ENCODE data around the gene CAD. TPM values are rescaled to one million over a fixed set of nuclear protein-coding genes. Genes with fewer than 3 reads are reported as not detected.
"Not testable (repeated sequence)": the region's sequence is repeated elsewhere in the genome, so short reads cannot be mapped to it uniquely, and the experiment has no call there.

Gene CAD
- total RNA-seq, 1 donor from 2014 or later: 28.2 TPM

GRCh38 chr2:27272537-27273522, 55.7 kb downstream of the CAD start:
- not testable (repeated sequence) for H3K36me3 ChIP-seq (ENCODE audit: control insufficient read depth in 3 of 3, insufficient read depth in 3 of 3, low read length in 3 of 3); H3K9ac ChIP-seq (ENCODE audit: low read depth in 1 of 3, low read length in 3 of 3); H3K27ac ChIP-seq (ENCODE audit: low read depth, low read length); H3K4me1 ChIP-seq (ENCODE audit: control insufficient read depth in 3 of 3, insufficient read depth in 3 of 3, low read length in 3 of 3); H3K9me3 ChIP-seq (ENCODE audit: control insufficient read depth in 3 of 3, low read length in 3 of 3); H3K4me3 ChIP-seq (ENCODE audit: low read length in 3 of 3)
- H3K27me3 ChIP-seq (ENCODE audit: control insufficient read depth in 3 of 3, insufficient read depth in 3 of 3, low read length in 3 of 3): peaks cover 3 to 12% (median 9%) of the 10 kb centered on the region in 3 donors

GRCh38 chr2:27275211-27276150, 58.3 kb downstream of the CAD start, which contains the start of gene DNAJC5G:
DNAJC5G (plus strand) TSS chr2:27275433; CDS start chr2:27276729, 1,296 bp downstream.
- Histone ChIP-seq H3K27me3 (ENCODE audit: control insufficient read depth in 3 of 3, insufficient read depth in 3 of 3, low read length in 3 of 3) (peaks cover 0 to 12% (median 4%) of the 10 kb centered on the region in 3 donors), H3K4me1 (ENCODE audit: control insufficient read depth in 3 of 3, insufficient read depth in 3 of 3, low read length in 3 of 3) (peaks cover 5 to 8% (median 5%) of the 10 kb centered on the region in 3 donors), H3K36me3 (ENCODE audit: control insufficient read depth in 3 of 3, insufficient read depth in 3 of 3, low read length in 3 of 3) (no peaks in the 10 kb centered on the region), H3K4me3 (ENCODE audit: low read length in 3 of 3) (no peak within 1 kb of the TSS), H3K9ac (ENCODE audit: low read depth in 1 of 3, low read length in 3 of 3) (no peak within 1 kb of the TSS), H3K9me3 (ENCODE audit: control insufficient read depth in 3 of 3, low read length in 3 of 3) (no peaks in the 10 kb centered on the region), H3K27ac (ENCODE audit: low read depth, low read length) (no peak within 1 kb of the TSS)

GRCh38 chr2:27278010-27278409, 60.8 kb downstream of the CAD start:
- Histone ChIP-seq H3K27ac (ENCODE audit: low read depth, low read length) (no peak overlapping the region), H3K36me3 (ENCODE audit: control insufficient read depth in 3 of 3, insufficient read depth in 3 of 3, low read length in 3 of 3) (no peaks in the 10 kb centered on the region), H3K27me3 (ENCODE audit: control insufficient read depth in 3 of 3, insufficient read depth in 3 of 3, low read length in 3 of 3) (peaks cover 0 to 12% (median 0%) of the 10 kb centered on the region in 3 donors), H3K4me1 (ENCODE audit: control insufficient read depth in 3 of 3, insufficient read depth in 3 of 3, low read length in 3 of 3) (peaks cover 20 to 27% (median 22%) of the 10 kb centered on the region in 3 donors), H3K4me3 (ENCODE audit: low read length in 3 of 3) (no peak overlapping the region), H3K9ac (ENCODE audit: low read depth in 1 of 3, low read length in 3 of 3) (no peak overlapping the region), H3K9me3 (ENCODE audit: control insufficient read depth in 3 of 3, low read length in 3 of 3) (no peaks in the 10 kb centered on the region)

- peak overlapping the region in 2 of 3 donors; percentile 78 to 98 for H3K9ac ChIP-seq (ENCODE audit: low read depth in 1 of 3, low read length in 3 of 3)
- peaks cover 20 to 27% (median 25%) of the 10 kb centered on the region in 3 donors for H3K4me1 ChIP-seq (ENCODE audit: control insufficient read depth in 3 of 3, insufficient read depth in 3 of 3, low read length in 3 of 3)
- peaks cover 0 to 4% (median 0%) of the 10 kb centered on the region in 3 donors for H3K27me3 ChIP-seq (ENCODE audit: control insufficient read depth in 3 of 3, insufficient read depth in 3 of 3, low read length in 3 of 3)
- H3K4me3 ChIP-seq (ENCODE audit: low read length in 3 of 3): peak overlapping the region in 2 of 3 donors; percentile 25 to 29
- peaks cover 0 to 11% (median 2%) of the 10 kb centered on the region in 3 donors for H3K36me3 ChIP-seq (ENCODE audit: control insufficient read depth in 3 of 3, insufficient read depth in 3 of 3, low read length in 3 of 3)
- H3K9me3 ChIP-seq (ENCODE audit: control insufficient read depth in 3 of 3, low read length in 3 of 3): no peaks in the 10 kb centered on the region
- H3K27ac ChIP-seq (ENCODE audit: low read depth, low read length): peak overlapping the region; percentile 99
Measured at GRCh38 chr2:27280826-27281225, 63.7 kb downstream of the CAD start.

- Histone ChIP-seq H3K9me3 (ENCODE audit: control insufficient read depth in 3 of 3, low read length in 3 of 3) (no peaks in the 10 kb centered on the region), H3K27me3 (ENCODE audit: control insufficient read depth in 3 of 3, insufficient read depth in 3 of 3, low read length in 3 of 3) (peaks cover 0 to 2% (median 0%) of the 10 kb centered on the region in 3 donors), H3K4me1 (ENCODE audit: control insufficient read depth in 3 of 3, insufficient read depth in 3 of 3, low read length in 3 of 3) (peaks cover 20 to 29% (median 28%) of the 10 kb centered on the region in 3 donors), H3K9ac (ENCODE audit: low read depth in 1 of 3, low read length in 3 of 3) (peak overlapping the region; percentile 78 to 99 (median 98)), H3K27ac (ENCODE audit: low read depth, low read length) (peak overlapping the region; percentile 99), H3K4me3 (ENCODE audit: low read length in 3 of 3) (peak overlapping the region; percentile 49 to 99 (median 97)), H3K36me3 (ENCODE audit: control insufficient read depth in 3 of 3, insufficient read depth in 3 of 3, low read length in 3 of 3) (peaks cover 0 to 11% (median 2%) of the 10 kb centered on the region in 3 donors)
Measured at GRCh38 chr2:27281442-27281841, 64.3 kb downstream of the CAD start.

- peaks cover 25 to 33% (median 33%) of the 10 kb centered on the region in 3 donors for H3K4me1 ChIP-seq (ENCODE audit: control insufficient read depth in 3 of 3, insufficient read depth in 3 of 3, low read length in 3 of 3)
- no peaks in the 10 kb centered on the region for H3K27me3 ChIP-seq (ENCODE audit: control insufficient read depth in 3 of 3, insufficient read depth in 3 of 3, low read length in 3 of 3)
- peaks cover 0 to 13% (median 2%) of the 10 kb centered on the region in 3 donors for H3K36me3 ChIP-seq (ENCODE audit: control insufficient read depth in 3 of 3, insufficient read depth in 3 of 3, low read length in 3 of 3)
- H3K9me3 ChIP-seq (ENCODE audit: control insufficient read depth in 3 of 3, low read length in 3 of 3): no peaks in the 10 kb centered on the region
- peak within 1 kb of the TSS; percentile 99 for H3K27ac ChIP-seq (ENCODE audit: low read depth, low read length)
- H3K4me3 ChIP-seq (ENCODE audit: low read length in 3 of 3): peak within 1 kb of the TSS; percentile 97 to 99 (median 98)
- H3K9ac ChIP-seq (ENCODE audit: low read depth in 1 of 3, low read length in 3 of 3): peak within 1 kb of the TSS; percentile 98 to 100 (median 99)
Measured at GRCh38 chr2:27281855-27282559, 64.8 kb downstream of the CAD start, which contains the start of gene TRIM54. TRIM54 (plus strand) TSS chr2:27282429; CDS start chr2:27282732, 303 bp downstream.

- H3K4me1 ChIP-seq (ENCODE audit: control insufficient read depth in 3 of 3, insufficient read depth in 3 of 3, low read length in 3 of 3): peaks cover 33 to 42% (median 41%) of the 10 kb centered on the region in 3 donors
- peak overlapping the region; percentile 99 for H3K27ac ChIP-seq (ENCODE audit: low read depth, low read length)
- H3K4me3 ChIP-seq (ENCODE audit: low read length in 3 of 3): peak overlapping the region; percentile 97 to 99 (median 98)
- H3K27me3 ChIP-seq (ENCODE audit: control insufficient read depth in 3 of 3, insufficient read depth in 3 of 3, low read length in 3 of 3): no peaks in the 10 kb centered on the region
- H3K9ac ChIP-seq (ENCODE audit: low read depth in 1 of 3, low read length in 3 of 3): peak overlapping the region; percentile 98 to 100 (median 99)
- peaks cover 2 to 17% (median 3%) of the 10 kb centered on the region in 3 donors for H3K36me3 ChIP-seq (ENCODE audit: control insufficient read depth in 3 of 3, insufficient read depth in 3 of 3, low read length in 3 of 3)
- H3K9me3 ChIP-seq (ENCODE audit: control insufficient read depth in 3 of 3, low read length in 3 of 3): no peaks in the 10 kb centered on the region
Measured at GRCh38 chr2:27282892-27283291, 65.7 kb downstream of the CAD start.

- Histone ChIP-seq H3K9me3 (ENCODE audit: control insufficient read depth in 3 of 3, low read length in 3 of 3) (no peaks in the 10 kb centered on the region), H3K27me3 (ENCODE audit: control insufficient read depth in 3 of 3, insufficient read depth in 3 of 3, low read length in 3 of 3) (no peaks in the 10 kb centered on the region), H3K9ac (ENCODE audit: low read depth in 1 of 3, low read length in 3 of 3) (peak overlapping the region; percentile 66 to 100 (median 98)), H3K36me3 (ENCODE audit: control insufficient read depth in 3 of 3, insufficient read depth in 3 of 3, low read length in 3 of 3) (peaks cover 7 to 20% (median 10%) of the 10 kb centered on the region in 3 donors), H3K4me3 (ENCODE audit: low read length in 3 of 3) (peak overlapping the region; percentile 97 to 99 (median 98)), H3K27ac (ENCODE audit: low read depth, low read length) (peak overlapping the region; percentile 99), H3K4me1 (ENCODE audit: control insufficient read depth in 3 of 3, insufficient read depth in 3 of 3, low read length in 3 of 3) (peaks cover 42 to 62% (median 46%) of the 10 kb centered on the region in 3 donors)
Measured at GRCh38 chr2:27284996-27285395, 67.8 kb downstream of the CAD start.

- H3K4me3 ChIP-seq (ENCODE audit: low read length in 3 of 3): peak overlapping the region; percentile 97 to 99 (median 98)
- H3K27ac ChIP-seq (ENCODE audit: low read depth, low read length): peak overlapping the region; percentile 99
- H3K4me1 ChIP-seq (ENCODE audit: control insufficient read depth in 3 of 3, insufficient read depth in 3 of 3, low read length in 3 of 3): peaks cover 41 to 62% (median 41%) of the 10 kb centered on the region in 3 donors
- peak overlapping the region; percentile 66 to 100 (median 98) for H3K9ac ChIP-seq (ENCODE audit: low read depth in 1 of 3, low read length in 3 of 3)
- no peaks in the 10 kb centered on the region for H3K9me3 ChIP-seq (ENCODE audit: control insufficient read depth in 3 of 3, low read length in 3 of 3)
- H3K27me3 ChIP-seq (ENCODE audit: control insufficient read depth in 3 of 3, insufficient read depth in 3 of 3, low read length in 3 of 3): no peaks in the 10 kb centered on the region
- H3K36me3 ChIP-seq (ENCODE audit: control insufficient read depth in 3 of 3, insufficient read depth in 3 of 3, low read length in 3 of 3): peaks cover 7 to 20% (median 10%) of the 10 kb centered on the region in 3 donors
Measured at GRCh38 chr2:27285481-27285880, 68.3 kb downstream of the CAD start.

All from skeletal muscle tissue (tissue), 4 donors.